GM10847 (cell line): ENCODE results near the gene CABLES1.

Source experiments
- POLR2A ChIP-seq: IDR thresholded peaks from 2 replicates; pipeline ENCODE4 v1.6.1; 2011; ENCODE audit not compliant: insufficient read length; ENCODE audit errors: extremely low read depth

The CABLES1 gene

DNA sequence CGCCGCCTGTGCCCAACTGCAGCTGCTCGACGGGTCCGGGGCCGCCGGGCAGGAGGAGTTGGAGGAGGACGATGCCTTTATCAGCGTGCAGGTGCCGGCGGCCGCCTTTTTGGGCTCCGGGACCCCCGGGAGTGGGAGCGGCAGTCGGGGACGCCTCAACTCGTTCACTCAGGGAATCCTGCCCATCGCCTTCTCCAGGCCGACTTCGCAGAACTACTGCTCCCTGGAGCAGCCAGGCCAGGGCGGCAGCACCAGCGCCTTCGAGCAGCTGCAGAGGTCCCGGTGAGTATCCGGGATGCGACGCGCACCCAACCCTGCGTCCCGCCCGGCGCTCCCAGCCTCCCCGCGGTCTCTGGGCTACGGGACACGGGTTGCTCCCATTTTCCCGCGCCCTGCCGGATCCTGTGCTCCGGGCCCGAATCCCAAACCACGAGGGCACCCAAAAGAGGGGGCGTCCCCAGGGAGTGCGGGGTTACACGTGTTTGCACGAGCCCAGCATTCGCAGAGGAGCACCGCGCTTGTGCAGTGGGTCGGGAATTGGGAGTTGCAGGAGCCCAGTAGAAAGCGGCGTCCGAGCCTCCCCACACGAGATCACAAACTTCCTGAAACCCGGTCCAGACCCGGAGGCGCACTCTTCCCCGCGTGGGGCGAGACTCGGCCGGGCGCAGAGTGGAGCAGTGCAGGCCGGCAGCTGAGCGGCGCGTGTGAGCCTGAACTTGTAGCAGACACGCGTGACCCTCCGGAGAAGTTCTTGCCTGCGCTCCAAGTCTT is 1.2 kb downstream of the CABLES1 start:
- TF ChIP-seq POLR2A: peak; percentile 7

DNA sequence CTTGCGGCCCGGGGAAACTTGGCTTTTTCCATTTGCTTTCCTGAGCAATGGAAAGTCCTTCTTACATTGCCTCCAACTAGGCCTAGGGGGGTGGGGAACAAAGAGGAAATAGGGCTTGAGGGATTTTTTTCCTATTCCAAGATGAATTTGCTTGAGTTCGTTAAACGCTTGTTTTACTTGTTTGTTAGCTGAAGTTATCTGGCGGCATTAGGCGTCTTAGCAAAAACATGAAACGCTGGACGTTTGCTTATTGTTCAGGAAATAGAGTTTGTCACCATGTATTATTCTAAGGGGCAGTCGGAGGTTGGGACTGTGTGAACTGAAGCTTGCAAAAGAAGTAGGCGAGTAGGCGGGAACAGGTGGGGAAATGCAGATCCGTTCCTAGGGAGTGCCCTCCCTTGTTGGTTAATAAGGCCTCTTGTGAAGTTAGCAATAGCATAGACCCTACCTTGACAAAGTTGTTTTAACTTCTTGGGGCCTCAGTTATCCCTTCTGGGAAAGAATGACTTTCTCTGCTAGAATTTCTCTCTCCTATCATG is 1.9 kb downstream of the CABLES1 start:
- TF ChIP-seq POLR2A: no peak

- TF ChIP-seq POLR2A: no peak
Observed at GRCh38 chr18:23137788-23138216, 2.5 kb downstream of the CABLES1 start.

- TF ChIP-seq POLR2A: no peak
Observed at GRCh38 chr18:23138471-23138870, 3.2 kb downstream of the CABLES1 start.

GRCh38 chr18:23141104-23141999 is 6.1 kb downstream of the CABLES1 start:
- no peak for TF ChIP-seq POLR2A

GRCh38 chr18:23142251-23142929 is 7.1 kb downstream of the CABLES1 start:
- no peak for TF ChIP-seq POLR2A

DNA sequence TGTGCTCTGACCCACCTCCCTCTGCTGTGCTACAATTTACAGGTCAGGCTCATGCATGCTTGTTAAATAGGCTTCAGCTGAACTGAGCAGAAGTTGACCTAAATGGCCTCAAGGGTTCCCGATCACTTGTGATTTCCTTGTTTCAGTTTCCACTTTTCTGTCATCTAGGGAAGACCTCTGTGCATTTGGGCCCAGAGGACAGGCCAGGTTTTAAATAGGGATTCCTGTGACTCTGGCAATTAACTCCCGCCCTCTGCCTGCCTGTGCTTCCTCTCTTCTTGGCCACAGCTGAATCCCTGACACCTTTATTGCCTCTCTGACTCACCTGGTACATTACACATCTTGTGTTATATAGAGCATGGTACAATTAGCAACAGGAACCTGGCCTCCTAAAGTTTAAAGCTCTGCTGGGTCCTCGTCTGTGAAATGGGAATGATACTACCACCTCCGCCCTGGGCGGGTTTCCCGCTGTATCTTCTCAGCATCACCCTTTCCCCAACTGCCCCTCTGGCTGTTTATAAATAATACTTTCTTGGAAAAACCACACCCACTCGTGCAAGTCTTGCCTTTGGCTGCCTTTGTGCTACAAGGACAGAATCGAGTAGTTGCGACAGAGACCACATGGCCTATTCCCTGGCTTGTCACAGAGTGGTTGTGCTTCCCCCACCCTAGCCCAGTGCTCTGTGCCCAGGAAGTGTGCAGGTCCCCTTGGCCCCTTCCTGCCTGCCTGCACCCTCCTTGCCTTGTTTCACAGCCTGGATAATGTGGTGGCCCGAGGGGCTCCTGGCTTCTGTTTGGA is 7.9 kb downstream of the CABLES1 start:
- TF ChIP-seq POLR2A: no peak

DNA sequence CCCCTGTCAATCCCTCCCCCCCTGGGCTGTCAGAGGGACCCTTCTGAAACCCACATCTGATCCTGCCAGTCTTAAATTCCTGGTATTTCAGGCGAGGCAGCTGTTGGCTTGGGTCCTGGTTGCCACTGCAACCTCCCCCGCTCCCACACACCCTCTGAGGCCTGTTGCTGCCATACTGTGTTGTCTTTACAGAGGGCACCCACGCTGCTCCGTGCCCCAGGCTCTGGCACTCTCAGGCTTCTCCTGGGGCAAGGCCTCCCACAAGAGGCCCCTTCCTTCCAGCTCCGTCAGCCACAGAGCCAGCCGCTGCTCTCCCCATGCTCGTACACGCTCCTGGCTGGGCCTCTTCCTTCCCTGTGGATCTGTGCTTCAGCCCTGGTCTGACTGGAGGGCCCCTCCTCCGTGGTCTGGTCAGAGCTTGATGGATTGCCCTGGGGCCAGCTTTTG is 8.6 kb downstream of the CABLES1 start:
- no peak for TF ChIP-seq POLR2A

GRCh38 chr18:23144640-23145039 is 9.4 kb downstream of the CABLES1 start:
- no peak for TF ChIP-seq POLR2A

DNA sequence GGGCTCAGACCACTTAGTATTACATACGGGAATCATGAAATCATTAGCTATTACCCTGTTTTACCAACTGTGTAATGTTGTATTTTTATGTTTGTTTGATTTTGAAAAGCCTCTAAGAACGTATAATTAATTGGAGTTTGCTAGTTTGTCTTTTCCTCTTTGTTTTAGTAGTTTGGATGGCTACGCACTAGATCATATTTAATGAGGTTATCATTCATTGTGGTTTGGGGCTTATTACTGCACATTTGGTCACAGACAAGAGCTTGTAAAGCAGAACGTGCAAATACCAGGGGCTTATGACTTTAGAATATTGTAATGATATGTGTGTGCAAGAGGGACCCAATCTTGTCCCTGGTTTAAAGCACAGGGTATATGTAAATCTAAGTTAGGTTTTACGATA is 10.3 kb downstream of the CABLES1 start:
- TF ChIP-seq POLR2A: no peak

DNA sequence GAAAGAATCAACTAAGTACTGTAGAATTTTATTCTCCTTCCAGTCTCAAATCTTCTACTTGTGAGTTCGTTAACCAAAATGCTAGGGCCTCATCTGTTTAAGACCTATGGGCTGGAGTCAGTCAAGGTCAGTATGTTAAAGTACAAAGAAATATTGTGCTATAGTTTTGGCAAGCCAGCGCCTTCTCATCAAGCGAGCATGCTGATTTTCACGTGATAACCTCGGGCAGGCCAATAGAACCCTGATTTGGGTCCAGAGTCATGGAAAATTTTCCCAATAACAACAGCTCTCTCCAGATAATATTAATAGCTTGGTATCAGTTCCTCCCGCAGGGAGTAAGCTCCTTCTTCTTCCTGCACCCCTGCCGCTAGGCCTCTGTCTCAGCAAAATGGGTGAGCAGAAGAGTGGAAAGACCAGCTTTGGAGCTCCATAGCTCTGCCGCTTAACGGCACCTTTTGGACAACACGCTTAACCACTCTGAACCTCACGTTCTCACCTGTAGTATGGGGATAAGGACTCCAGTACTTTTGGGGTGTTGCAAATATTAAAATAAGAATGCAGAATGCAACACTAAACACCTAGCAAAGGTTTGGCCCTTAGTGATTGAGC is 11.7 kb downstream of the CABLES1 start:
- TF ChIP-seq POLR2A: no peak

- TF ChIP-seq POLR2A: no peak
Observed at GRCh38 chr18:23148382-23148781, 13.1 kb downstream of the CABLES1 start.

GRCh38 chr18:23149570-23149969 is 14.3 kb downstream of the CABLES1 start:
- no peak for TF ChIP-seq POLR2A
